ENCODE results near the gene CIDEC.

The CIDEC gene

DNA sequence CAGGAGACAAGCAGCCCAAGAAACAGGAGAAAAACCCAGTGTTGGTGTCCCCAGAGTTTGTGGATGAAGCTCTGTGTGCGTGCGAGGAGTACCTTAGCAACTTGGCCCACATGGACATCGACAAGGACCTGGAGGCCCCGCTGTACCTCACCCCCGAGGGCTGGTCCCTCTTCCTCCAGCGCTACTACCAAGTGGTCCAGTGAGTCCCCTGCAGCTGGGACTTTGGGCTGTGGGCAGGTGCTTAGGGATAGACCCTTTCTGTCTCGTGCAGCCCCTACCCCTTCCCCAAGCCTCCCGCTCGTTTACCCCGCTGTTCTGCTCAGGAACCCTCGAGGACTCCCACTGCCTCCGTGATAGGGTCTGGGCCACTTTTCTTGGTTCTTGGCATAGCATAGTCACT lies 59.5 kb downstream of the CIDEC start:
- TF ChIP-seq, protein P1, sequence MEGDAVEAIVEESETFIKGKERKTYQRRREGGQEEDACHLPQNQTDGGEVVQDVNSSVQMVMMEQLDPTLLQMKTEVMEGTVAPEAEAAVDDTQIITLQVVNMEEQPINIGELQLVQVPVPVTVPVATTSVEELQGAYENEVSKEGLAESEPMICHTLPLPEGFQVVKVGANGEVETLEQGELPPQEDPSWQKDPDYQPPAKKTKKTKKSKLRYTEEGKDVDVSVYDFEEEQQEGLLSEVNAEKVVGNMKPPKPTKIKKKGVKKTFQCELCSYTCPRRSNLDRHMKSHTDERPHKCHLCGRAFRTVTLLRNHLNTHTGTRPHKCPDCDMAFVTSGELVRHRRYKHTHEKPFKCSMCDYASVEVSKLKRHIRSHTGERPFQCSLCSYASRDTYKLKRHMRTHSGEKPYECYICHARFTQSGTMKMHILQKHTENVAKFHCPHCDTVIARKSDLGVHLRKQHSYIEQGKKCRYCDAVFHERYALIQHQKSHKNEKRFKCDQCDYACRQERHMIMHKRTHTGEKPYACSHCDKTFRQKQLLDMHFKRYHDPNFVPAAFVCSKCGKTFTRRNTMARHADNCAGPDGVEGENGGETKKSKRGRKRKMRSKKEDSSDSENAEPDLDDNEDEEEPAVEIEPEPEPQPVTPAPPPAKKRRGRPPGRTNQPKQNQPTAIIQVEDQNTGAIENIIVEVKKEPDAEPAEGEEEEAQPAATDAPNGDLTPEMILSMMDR (conservative IDR thresholded peaks at IDR 0.05), result no peak
- no peak for TF ChIP-seq ZFX (IDR thresholded peaks at IDR 0.05)
- H3K27ac ChIP-seq, result no peak overlapping the region

DNA sequence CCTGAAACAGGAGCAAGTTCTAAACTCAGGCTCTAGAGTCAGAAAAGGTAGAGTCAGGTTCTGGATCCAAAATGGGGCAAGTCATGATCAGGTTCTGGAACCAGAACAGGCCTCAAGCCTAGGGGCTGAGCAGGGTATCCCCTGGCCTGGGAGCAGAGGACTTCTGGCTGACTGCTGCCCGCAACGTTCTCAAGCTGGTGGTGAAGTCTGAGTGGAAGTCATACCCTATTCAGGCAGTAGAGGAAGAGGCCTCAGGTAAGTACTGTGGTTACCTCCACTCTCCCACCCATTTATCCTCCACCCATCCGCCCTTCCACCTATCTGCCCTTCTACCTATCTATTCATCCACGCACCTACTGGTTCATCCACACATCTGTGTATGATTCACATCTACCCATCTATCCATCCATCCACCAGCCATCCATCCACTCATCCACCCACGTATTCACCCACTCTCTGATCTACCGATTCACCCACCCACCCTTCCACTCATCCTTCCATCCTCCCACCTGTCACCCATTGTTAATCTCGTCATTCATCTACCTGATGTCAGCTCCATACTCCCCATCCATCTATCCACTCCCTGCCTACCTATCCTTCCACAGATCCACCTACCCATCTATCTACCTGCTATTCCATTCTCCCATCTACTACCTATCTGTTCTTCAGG lies 61.3 kb downstream of the CIDEC start:
- no peak overlapping the region for H3K27ac ChIP-seq
- no peak for TF ChIP-seq ZFX (IDR thresholded peaks at IDR 0.05)
- TF ChIP-seq, protein P1 (conservative IDR thresholded peaks at IDR 0.05), result no peak

DNA sequence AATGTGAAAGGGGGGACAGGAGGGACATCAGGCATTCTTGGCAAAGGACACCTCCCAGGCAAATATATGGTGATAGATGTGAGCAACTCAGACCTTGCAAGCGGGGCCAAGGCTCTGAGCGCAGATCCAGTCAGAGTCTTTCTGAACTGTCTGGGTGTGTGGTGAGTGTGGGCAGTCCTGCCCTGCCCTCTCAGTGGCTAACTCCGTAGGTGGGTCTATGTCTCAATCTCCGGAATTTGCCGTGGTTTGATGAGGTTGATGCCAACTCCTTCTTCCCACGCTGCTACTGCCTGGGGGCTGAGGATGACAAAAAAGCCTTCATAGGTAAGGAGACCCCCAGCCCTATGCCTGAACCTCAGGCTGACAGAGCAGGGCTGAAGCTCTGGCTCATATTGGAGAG lies 62.6 kb downstream of the CIDEC start:
- H3K27ac ChIP-seq, result no peak overlapping the region
- TF ChIP-seq, protein P1 (conservative IDR thresholded peaks at IDR 0.05), result no peak

All from C4-2B (cell line).